Trophoblast cell (in vitro differentiated cells and primary cell): Measurements from ENCODE around the gene KISS1. TPM values are rescaled to one million over a fixed set of nuclear protein-coding genes. Genes with fewer than 3 reads are reported as not detected.

Source experiments
- DNase-seq, 2 donors: peaks; one replicate each; pipeline ENCODE4 v3.0.0-alpha.2; 2016
- H2AFZ ChIP-seq: 2 replicates; pipeline ENCODE4 v1.6.1; 2013; ENCODE audit warnings: low read length, moderate library complexity, mild to moderate bottlenecking; ENCODE audit not compliant: insufficient read depth, poor library complexity
- H2AK5ac ChIP-seq: 2 replicates; pipeline ENCODE4 v1.6.1; 2013; ENCODE audit warnings: mild to moderate bottlenecking, low read length
- H2BK120ac ChIP-seq: 2 replicates; pipeline ENCODE4 v1.6.1; 2013; ENCODE audit warnings: low read length, mild to moderate bottlenecking, moderate library complexity; ENCODE audit not compliant: insufficient read depth, poor library complexity
- H2BK12ac ChIP-seq: 2 replicates; pipeline ENCODE4 v1.6.1; 2013; ENCODE audit warnings: mild to moderate bottlenecking, low read length, moderate library complexity
- H2BK5ac ChIP-seq: 2 replicates; pipeline ENCODE4 v1.6.1; 2013; ENCODE audit warnings: low read length, low read depth, moderate library complexity, mild to moderate bottlenecking; ENCODE audit not compliant: poor library complexity
- H3K14ac ChIP-seq: 2 replicates; pipeline ENCODE4 v1.6.1; 2013; ENCODE audit warnings: mild to moderate bottlenecking, low read length
- H3K18ac ChIP-seq: 2 replicates; pipeline ENCODE4 v1.6.1; 2013; ENCODE audit warnings: mild to moderate bottlenecking, low read length
- H3K23ac ChIP-seq: 2 replicates; pipeline ENCODE4 v1.6.1; 2013; ENCODE audit warnings: low read length
- H3K27ac ChIP-seq: 2 replicates; pipeline ENCODE4 v1.5.1; 2013; ENCODE audit warnings: low read depth, mild to moderate bottlenecking, inconsistent platforms, low read length, moderate library complexity
- H3K27me3 ChIP-seq: 2 replicates; pipeline ENCODE4 v1.6.1; 2013; ENCODE audit warnings: inconsistent platforms, mild to moderate bottlenecking, low read length, moderate library complexity; ENCODE audit not compliant: insufficient read depth
- H3K36me3 ChIP-seq, 2 experiments: 1 replicate in 1 of 2; 2 replicates in 1 of 2; pipeline ENCODE4 v1.6.1; 2013; ENCODE audit warnings: low read length in 2 of 2, mild to moderate bottlenecking in 2 of 2, moderate library complexity in 1 of 2; ENCODE audit not compliant: insufficient read depth in 2 of 2, control insufficient read depth in 1 of 2
- H3K4ac ChIP-seq: 2 replicates; pipeline ENCODE4 v1.6.1; 2013; ENCODE audit warnings: low read depth, mild to moderate bottlenecking, low read length, moderate library complexity
- H3K4me1 ChIP-seq, 2 experiments: 1 replicate in 1 of 2; 2 replicates in 1 of 2; pipeline ENCODE4 v1.6.1; 2013; ENCODE audit warnings: low read length in 2 of 2, mild to moderate bottlenecking in 2 of 2, moderate library complexity in 1 of 2; ENCODE audit not compliant: insufficient read depth in 2 of 2, control insufficient read depth in 1 of 2
- H3K4me2 ChIP-seq: 2 replicates; pipeline ENCODE4 v1.6.1; 2013; ENCODE audit warnings: inconsistent platforms, mild to moderate bottlenecking, low read length, moderate library complexity
- H3K4me3 ChIP-seq: 2 replicates; pipeline ENCODE4 v1.5.1; 2013; ENCODE audit warnings: mild to moderate bottlenecking, low read depth, low read length, inconsistent platforms
- H3K79me1 ChIP-seq: one replicate; pipeline ENCODE4 v1.6.1; 2013; ENCODE audit warnings: low read length
- H3K79me2 ChIP-seq: 2 replicates; pipeline ENCODE4 v1.6.1; 2013; ENCODE audit warnings: low read length, mild to moderate bottlenecking; ENCODE audit not compliant: control insufficient read depth, insufficient read depth, poor library complexity
- H3K9ac ChIP-seq: 2 replicates; pipeline ENCODE4 v1.6.1; 2013; ENCODE audit warnings: mild to moderate bottlenecking, low read length
- H3K9me3 ChIP-seq: 2 replicates; pipeline ENCODE4 v1.6.1; 2013; ENCODE audit warnings: low read depth, mild to moderate bottlenecking, control low read depth, inconsistent platforms, low read length; ENCODE audit not compliant: insufficient read depth
- H4K12ac ChIP-seq: 2 replicates; pipeline ENCODE4 v1.6.1; 2013; ENCODE audit warnings: low read depth, mild to moderate bottlenecking, low read length, moderate library complexity
- H4K8ac ChIP-seq: 2 replicates; pipeline ENCODE4 v1.6.1; 2013; ENCODE audit warnings: low read depth, mild to moderate bottlenecking, low read length, moderate library complexity
- H4K91ac ChIP-seq: one replicate; pipeline ENCODE4 v1.6.1; 2013; ENCODE audit warnings: low read depth, mild to moderate bottlenecking, low read length, moderate library complexity
- WGBS: extraction: QIAGEN DNeasy Blood & Tissue Kit; methylation state at CpG from one replicate; pipeline ENCODE4 v1.1.7; 2013; ENCODE audit warnings: missing lambda C conversion rate; ENCODE audit not compliant: insufficient read length, insufficient coverage; ENCODE audit errors: extremely low coverage; 5-methylcytosine and 5-hydroxymethylcytosine counted together
- polyA plus RNA-seq: library from polyadenylated mRNA; stranded (reverse); fragments of 200-250 nt; gene quantifications from 2 replicates; pipeline ENCODE4 v1.2.3, GENCODE V29; 2013

The KISS1 gene, protein sequence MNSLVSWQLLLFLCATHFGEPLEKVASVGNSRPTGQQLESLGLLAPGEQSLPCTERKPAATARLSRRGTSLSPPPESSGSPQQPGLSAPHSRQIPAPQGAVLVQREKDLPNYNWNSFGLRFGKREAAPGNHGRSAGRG
- 0.08 TPM in 1 of 2 replicates, not detected in the other for polyA plus RNA-seq

- Histone ChIP-seq H2AFZ (no peak within 1 kb of the TSS), H3K79me2 (peaks cover 2% of the 10 kb centered on the region), H3K14ac (peak within 1 kb of the TSS; percentile 18), H4K8ac (peak within 1 kb of the TSS; percentile 7), H3K23ac (peak within 1 kb of the TSS; percentile 55), H3K4ac (no peak within 1 kb of the TSS), H4K91ac (peak within 1 kb of the TSS; percentile 65), H3K79me1 (peaks cover 18% of the 10 kb centered on the region), H3K4me1 (peaks cover 23 to 30% of the 10 kb centered on the region in 2 experiments), H3K27ac (no peak within 1 kb of the TSS), H3K36me3 (no peaks in the 10 kb centered on the region), H3K9me3 (peaks cover 5% of the 10 kb centered on the region), H3K18ac (peak within 1 kb of the TSS; percentile 16), H3K4me2 (no peak within 1 kb of the TSS), H2BK5ac (no peak within 1 kb of the TSS), H2BK12ac (peak within 1 kb of the TSS; percentile 26), H4K12ac (no peak within 1 kb of the TSS), H2AK5ac (peak within 1 kb of the TSS; percentile 65), H3K27me3 (no peaks in the 10 kb centered on the region), H2BK120ac (no peak within 1 kb of the TSS), H3K4me3 (peak within 1 kb of the TSS; percentile 47), H3K9ac (no peak within 1 kb of the TSS)
- peak in 1 of 2 donors; percentile 23 for DNase-seq
- WGBS: no CpG with 5 or more reads among the region's 18 CpGs
Measured at GRCh38 chr1:204196068-204196795, at the start of gene KISS1. Gene KISS1, minus strand, starts transcription at chr1:204196491. Its CDS starts 3,615 bp downstream, at chr1:204192876.

DNA sequence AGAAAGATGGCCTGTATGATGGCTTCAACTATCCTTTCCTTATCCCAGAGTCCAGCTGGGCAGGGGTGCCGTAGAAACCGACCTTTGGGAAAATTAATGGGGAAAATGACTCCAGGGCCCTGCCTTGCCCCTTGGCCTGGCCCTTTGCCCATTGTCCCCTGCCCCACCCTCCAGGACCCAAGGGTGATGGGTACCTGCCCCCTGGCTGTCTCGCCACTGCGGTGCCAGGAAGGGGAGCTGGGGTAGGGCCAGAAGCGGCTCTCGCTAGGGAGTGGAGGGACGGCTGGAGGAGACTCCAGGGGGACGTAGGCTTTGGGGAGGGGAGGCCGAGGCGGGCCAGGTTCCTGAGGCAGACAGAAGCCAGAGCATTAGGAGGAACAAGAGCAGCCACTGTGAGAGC, 46.6 kb upstream of the KISS1 start:
- no peak overlapping the region for H2BK120ac ChIP-seq
- no peak overlapping the region for H3K14ac ChIP-seq
- peaks cover 2% of the 10 kb centered on the region for H3K9me3 ChIP-seq
- no CpG with 5 or more reads among the region's 10 CpGs for WGBS
- H3K4ac ChIP-seq: no peak overlapping the region
- no peaks in the 10 kb centered on the region for H3K4me1 ChIP-seq
- no peaks in the 10 kb centered on the region for H3K27me3 ChIP-seq
- no peak overlapping the region for H3K9ac ChIP-seq
- no peak overlapping the region for H4K8ac ChIP-seq
- H3K27ac ChIP-seq: no peak overlapping the region
- no peak overlapping the region for H3K4me2 ChIP-seq
- H3K18ac ChIP-seq: no peak overlapping the region
- DNase-seq: no peak
- no peak overlapping the region for H2AK5ac ChIP-seq
- H2AFZ ChIP-seq: no peak overlapping the region
- no peak overlapping the region for H4K12ac ChIP-seq
- no peaks in the 10 kb centered on the region for H3K79me2 ChIP-seq
- no peak overlapping the region for H3K23ac ChIP-seq
- H3K79me1 ChIP-seq: no peaks in the 10 kb centered on the region
- H2BK12ac ChIP-seq: no peak overlapping the region
- H3K4me3 ChIP-seq: no peak overlapping the region
- H3K36me3 ChIP-seq: peaks cover 44 to 55% of the 10 kb centered on the region in 2 experiments
- no peak overlapping the region for H2BK5ac ChIP-seq
- no peak overlapping the region for H4K91ac ChIP-seq

- Histone ChIP-seq H3K79me2 (no peaks in the 10 kb centered on the region), H3K27ac (no peak overlapping the region), H3K9me3 (peaks cover 2% of the 10 kb centered on the region), H3K27me3 (no peaks in the 10 kb centered on the region), H2BK12ac (no peak overlapping the region), H2AK5ac (no peak overlapping the region), H4K91ac (no peak overlapping the region), H4K8ac (no peak overlapping the region), H2AFZ (no peak overlapping the region), H3K36me3 (peaks cover 40 to 51% of the 10 kb centered on the region in 2 experiments), H3K4me3 (no peak overlapping the region), H3K4ac (no peak overlapping the region), H2BK5ac (no peak overlapping the region), H3K4me2 (no peak overlapping the region), H2BK120ac (no peak overlapping the region), H3K79me1 (no peaks in the 10 kb centered on the region), H3K4me1 (no peaks in the 10 kb centered on the region), H4K12ac (no peak overlapping the region), H3K14ac (no peak overlapping the region), H3K18ac (no peak overlapping the region), H3K23ac (no peak overlapping the region), H3K9ac (no peak overlapping the region)
- DNase-seq: no peak
- WGBS: no CpG with 5 or more reads among the region's 5 CpGs
Measured at GRCh38 chr1:204241914-204242313, 45.6 kb upstream of the KISS1 start.

DNA sequence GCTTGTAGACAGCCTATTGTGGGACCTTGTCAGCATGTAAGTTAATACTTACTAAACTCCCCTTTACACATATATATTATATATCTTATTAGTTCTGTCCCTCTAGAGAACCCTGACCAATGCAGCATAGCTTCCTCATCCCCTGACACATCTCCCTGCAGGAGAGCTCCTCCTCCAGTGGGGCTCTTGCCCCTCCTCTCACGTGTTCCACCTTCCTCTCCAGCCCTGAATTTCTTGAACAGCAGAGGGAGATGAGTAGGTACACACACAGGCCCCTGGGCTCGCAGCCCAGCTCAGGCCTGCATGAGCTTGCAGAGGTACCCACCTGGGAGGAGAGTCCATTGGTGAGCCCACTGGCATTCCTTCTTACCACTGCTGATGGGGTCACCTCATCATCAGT, 44.8 kb upstream of the KISS1 start:
- no peak overlapping the region for H2BK12ac ChIP-seq
- peaks cover 2% of the 10 kb centered on the region for H3K9me3 ChIP-seq
- no peak overlapping the region for H2AFZ ChIP-seq
- no peak overlapping the region for H4K12ac ChIP-seq
- no peak overlapping the region for H3K4me2 ChIP-seq
- H3K4me3 ChIP-seq: no peak overlapping the region
- H3K4ac ChIP-seq: no peak overlapping the region
- no peak overlapping the region for H3K9ac ChIP-seq
- no peaks in the 10 kb centered on the region for H3K79me1 ChIP-seq
- WGBS: no CpG with 5 or more reads among the region's 2 CpGs
- no peak overlapping the region for H3K14ac ChIP-seq
- H3K27ac ChIP-seq: no peak overlapping the region
- no peak overlapping the region for H3K23ac ChIP-seq
- no peak overlapping the region for H2BK5ac ChIP-seq
- H3K36me3 ChIP-seq: peaks cover 40 to 48% of the 10 kb centered on the region in 2 experiments
- no peaks in the 10 kb centered on the region for H3K79me2 ChIP-seq
- no peak overlapping the region for H3K18ac ChIP-seq
- H4K91ac ChIP-seq: no peak overlapping the region
- H2AK5ac ChIP-seq: no peak overlapping the region
- DNase-seq: no peak
- no peak overlapping the region for H4K8ac ChIP-seq
- no peaks in the 10 kb centered on the region for H3K4me1 ChIP-seq
- no peak overlapping the region for H2BK120ac ChIP-seq
- H3K27me3 ChIP-seq: no peaks in the 10 kb centered on the region
